HCT116 (cell line): ENCODE data around the gene ESAM. TPM values are rescaled to one million over a fixed set of nuclear protein-coding genes. Genes with fewer than 3 reads are reported as not detected.

Experiments used
- ATAC-seq: fragments of 200-7000 bp; cut with Tn5 transposase; 2 replicates; pipeline ENCODE4 v1.9.1; 2020; ENCODE audit warnings: mild to moderate bottlenecking, moderate library complexity
- BruUV-seq: library from RNA; stranded (reverse); fragments of 400-500 nt; replicated peaks from 2 replicates; lab custom pipeline; 2021; lab: Mats Ljungman, UMichigan
- CTCF ChIA-PET: fragments of 300-600 bp; sonication (Branson Sonifier 250); formaldehyde crosslinking; loops from one replicate; lab custom pipeline; 2021; ENCODE audit warnings: antibody characterized with exemption; lab: Charles Lee
- POLR2A ChIA-PET: fragments of 300-600, 350-600 bp; sonication (Branson Sonifier 250); formaldehyde crosslinking; loops from one replicate; lab custom pipeline; 2021; ENCODE audit warnings: antibody characterized with exemption; lab: Charles Lee
- RAD21 ChIA-PET, 2 experiments: fragments of 300-600 bp; sonication (Branson Sonifier 250); formaldehyde crosslinking; loops; one replicate each; lab custom pipeline; 2023; ENCODE audit warnings: low total read pairs in 2 of 2; ENCODE audit not compliant: uncharacterized antibody in 2 of 2, unreplicated experiment in 2 of 2, low non-redundant PET in 1 of 2; lab: Charles Lee
- DNase-seq: peaks from one replicate; pipeline ENCODE4 v3.0.0-alpha.2; 2010; ENCODE audit warnings: low read depth, low spot score
- H2AFZ ChIP-seq: fragments of 200-600 bp; shearing (Covaris generic), sonication (generic); 2 replicates; pipeline ENCODE4 v1.6.1; 2017; ENCODE audit warnings: low read depth, mixed run types, mixed read lengths, antibody characterized with exemption, low read length; ENCODE audit not compliant: poor library complexity, severe bottlenecking
- H3K27ac ChIP-seq: 2 replicates; pipeline ENCODE4 v1.5.1; 2012; ENCODE audit warnings: low read depth, low read length
- H3K27me3 ChIP-seq: fragments of 200-600 bp; sonication (generic); 2 replicates; pipeline ENCODE4 v1.6.1; 2016; ENCODE audit warnings: mixed run types, low read length, mixed read lengths; ENCODE audit not compliant: insufficient read depth
- H3K36me3 ChIP-seq, 2 experiments: fragments of 200-500 bp in 1 of 2; fragments of 200-600 bp in 1 of 2; sonication (Bioruptor generic) in 1 of 2; sonication (generic) in 1 of 2; 2 replicates each; pipeline versions ENCODE4 v1.5.1 to v1.6.1; 2014 to 2016; ENCODE audit warnings: low read length in 2 of 2, inconsistent platforms in 1 of 2, mixed read lengths in 1 of 2, mixed run types in 1 of 2; ENCODE audit not compliant: insufficient read depth in 2 of 2, control insufficient read depth in 1 of 2
- H3K4me1 ChIP-seq, 2 experiments: fragments of 200-600 bp in 1 of 2; sonication (generic) in 1 of 2; 2 replicates each; pipeline versions ENCODE4 v1.5.1 to v1.6.1; 2012 to 2017; ENCODE audit warnings: low read length in 2 of 2, inconsistent platforms in 1 of 2, mild to moderate bottlenecking in 1 of 2, mixed read lengths in 1 of 2, mixed run types in 1 of 2, moderate library complexity in 1 of 2; ENCODE audit not compliant: insufficient read depth in 2 of 2, control insufficient read depth in 1 of 2
- H3K4me2 ChIP-seq: fragments of 200-600 bp; sonication (generic); 2 replicates; pipeline ENCODE4 v1.6.1; 2017; ENCODE audit warnings: mixed run types, low read length, mixed read lengths
- H3K4me3 ChIP-seq, 2 experiments: fragments of 200-600 bp in 1 of 2; sonication (generic) in 1 of 2; replicated peaks in 1 of 2; 2 replicates each; pipeline ENCODE4 v1.5.1; 2011 to 2016; ENCODE audit warnings: low read length in 2 of 2, control low read depth in 1 of 2, low read depth in 1 of 2, mild to moderate bottlenecking in 1 of 2, mixed read lengths in 1 of 2, mixed run types in 1 of 2
- H3K79me2 ChIP-seq: fragments of 200-600 bp; sonication (generic); 2 replicates; pipeline ENCODE4 v1.6.1; 2017; ENCODE audit warnings: mild to moderate bottlenecking, mixed run types, low read length, moderate library complexity, mixed read lengths; ENCODE audit not compliant: insufficient read depth
- H3K9ac ChIP-seq: fragments of 200-600 bp; sonication (generic); 2 replicates; pipeline ENCODE4 v1.6.1; 2016; ENCODE audit warnings: low read length, mixed read lengths
- H3K9me2 ChIP-seq: fragments of 200-600 bp; sonication (generic), shearing (Covaris generic); 2 replicates; pipeline ENCODE4 v1.6.1; 2017; ENCODE audit warnings: mixed run types, mild to moderate bottlenecking, moderate library complexity; ENCODE audit not compliant: insufficient read depth
- H3K9me3 ChIP-seq, 2 experiments: fragments of 200-500 bp in 1 of 2; fragments of 200-600 bp in 1 of 2; sonication (Bioruptor generic) in 1 of 2; sonication (generic) in 1 of 2; 2 replicates each; pipeline ENCODE4 v1.6.1; 2014 to 2017; ENCODE audit warnings: low read length in 2 of 2, mixed read lengths in 2 of 2, inconsistent platforms in 1 of 2, low read depth in 1 of 2, mild to moderate bottlenecking in 1 of 2, mixed run types in 1 of 2, moderate library complexity in 1 of 2; ENCODE audit not compliant: control insufficient read depth in 1 of 2, insufficient read depth in 1 of 2
- H4K20me1 ChIP-seq: fragments of 200-600 bp; sonication (generic), shearing (Covaris generic); 2 replicates; pipeline ENCODE4 v1.6.1; 2017; ENCODE audit warnings: mixed run types, mild to moderate bottlenecking, moderate library complexity; ENCODE audit not compliant: insufficient read depth
- EGR1 ChIP-seq: IDR thresholded peaks from 2 replicates; pipeline ENCODE4 v1.6.1; 2012; ENCODE audit warnings: low read depth
- FOSL1 ChIP-seq: IDR thresholded peaks from 2 replicates; pipeline ENCODE4 v1.6.1; 2012; ENCODE audit warnings: low read depth
- JUND ChIP-seq: IDR thresholded peaks from 2 replicates; pipeline ENCODE4 v1.6.1; 2012
- SP1 ChIP-seq: IDR thresholded peaks from 2 replicates; pipeline ENCODE4 v1.6.1; 2012; ENCODE audit warnings: low read depth
- ZNF274 ChIP-seq: fragments of 200-500 bp; sonication (Bioruptor generic); IDR thresholded peaks from 2 replicates; pipeline ENCODE4 v1.6.1; 2014; ENCODE audit warnings: mild to moderate bottlenecking, low read depth, low read length, inconsistent platforms
- intact Hi-C: fragments of 100-400 bp; cut with micrococcal nuclease; formaldehyde crosslinking; loops from 2 replicates; pipeline ENCODE4 v1.10.0; 2022
- total RNA-seq: library from RNA; stranded (reverse); gene quantifications from one replicate; pipeline ENCODE4 v1.2.1, GENCODE V29; 2021; ENCODE audit not compliant: unreplicated experiment

Gene ESAM
- total RNA-seq, 1 experiment from 2014 or later, result 6.1 TPM

DNA sequence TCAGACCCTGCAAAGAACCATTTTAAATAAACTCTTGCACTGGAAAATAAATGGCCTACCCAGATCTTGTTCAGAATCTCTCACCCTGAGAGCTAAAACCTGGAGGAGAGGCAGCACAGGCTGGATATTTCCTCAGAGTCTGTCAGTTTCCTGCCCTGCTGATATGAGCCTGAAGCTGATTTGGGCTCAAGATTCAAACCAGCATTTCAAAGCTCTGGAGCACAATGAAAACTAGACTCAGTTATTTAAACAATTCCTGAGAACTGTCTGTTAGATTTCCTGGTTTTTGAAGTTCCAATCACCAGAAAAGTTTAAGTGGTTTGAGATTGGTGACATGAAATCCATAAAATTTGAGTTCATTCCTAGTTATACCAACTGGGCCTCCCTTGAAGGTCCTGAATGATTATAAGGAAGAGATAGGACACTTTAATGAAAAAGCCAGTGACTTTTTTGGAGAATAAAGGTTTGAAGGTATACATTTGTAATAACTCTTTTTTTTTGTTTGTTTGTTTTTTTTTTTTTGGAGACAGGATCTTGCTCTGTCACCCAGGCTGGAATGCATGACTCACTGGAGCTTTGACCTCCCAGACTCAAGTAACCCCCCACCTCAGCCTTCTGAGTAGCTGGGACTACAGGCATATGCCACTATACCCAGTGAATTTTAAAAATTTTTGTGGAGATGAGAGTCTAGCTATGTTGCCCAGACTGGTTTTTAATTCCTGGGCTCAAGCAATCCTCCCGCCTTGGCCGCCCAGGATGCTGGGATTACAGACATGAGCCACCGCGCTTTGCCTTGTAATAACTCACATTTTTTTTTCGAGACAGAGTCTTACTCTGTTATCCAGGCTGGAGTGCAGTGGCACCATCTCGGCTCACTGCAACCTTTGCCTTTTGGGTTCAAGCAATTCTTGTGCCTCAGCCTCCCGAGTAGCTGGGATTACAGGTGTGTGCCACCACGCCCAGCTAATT, 8.0 kb upstream of the ESAM start:
- H3K9ac ChIP-seq, result peak overlapping the region; percentile 18; the same call in 1 of the 2 replicates
- intact Hi-C loops, result no loop called here
- H3K4me3 ChIP-seq, result peak overlapping the region in 1 of 2 experiments; percentile 39; a peak in 3 of 4 replicates
- ATAC-seq (peak; percentile 66), DNase-seq (peak; percentile 35)
- no peak for TF ChIP-seq EGR1
- peak; percentile 81 for TF ChIP-seq FOSL1
- TF ChIP-seq SP1, result peak; percentile 20; the same call in 1 of the 2 replicates
- TF ChIP-seq ZNF274, result no peak
- peak; percentile 63 for TF ChIP-seq JUND
- CTCF ChIA-PET, result interaction anchor here (1.0 to 2.9 kb wide), 4 partner anchors 8 to 106 kb away, joined by 3 to 20 read pairs (median 6); no protein-coding TSS in a partner anchor
- peak overlapping the region; percentile 73 for H3K4me2 ChIP-seq
- peaks cover 38 to 49% of the 10 kb centered on the region in 2 experiments for H3K4me1 ChIP-seq
- peak overlapping the region; percentile 75 for H3K27ac ChIP-seq
- H3K36me3 ChIP-seq, result peaks cover 0 to 5% of the 10 kb centered on the region in 2 experiments; a peak in 1 of 4 replicates
- no peaks in the 10 kb centered on the region for H4K20me1 ChIP-seq
- no peak overlapping the region for H2AFZ ChIP-seq
- H3K27me3 ChIP-seq, result no peaks in the 10 kb centered on the region
- H3K79me2 ChIP-seq, result 0 out of 2 replicates have a peak, but pooled peaks cover under 1% of the 10 kb centered on the region
- no peaks in the 10 kb centered on the region for H3K9me3 ChIP-seq
- POLR2A ChIA-PET, result no interaction called here
- no TSS peak for BruUV-seq
- RAD21 ChIA-PET, result no interaction called here
- H3K9me2 ChIP-seq, result no peaks in the 10 kb centered on the region

DNA sequence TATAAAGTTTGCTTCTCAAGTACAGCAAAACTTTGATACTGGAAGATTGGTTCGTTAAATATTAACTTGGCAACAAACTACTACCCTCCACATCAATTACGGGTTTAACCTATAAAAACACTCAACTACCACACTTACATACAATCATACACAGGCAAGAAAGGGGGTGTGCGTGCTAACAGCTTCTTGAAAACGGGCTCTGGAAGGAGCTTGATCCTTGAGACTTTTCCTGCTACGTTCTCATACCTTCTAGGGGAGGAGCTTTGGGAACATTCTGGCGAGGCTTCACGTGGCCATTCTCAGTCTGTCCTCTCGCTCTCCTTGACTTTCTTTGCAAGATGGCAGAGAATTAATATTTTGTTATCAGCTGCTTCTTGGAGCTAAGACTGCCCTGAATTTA, 6.8 kb upstream of the ESAM start:
- DNase-seq (no peak), ATAC-seq (no peak)
- Histone ChIP-seq H3K9ac (no peak overlapping the region), H3K4me3 (no peak overlapping the region), H3K79me2 (no peaks in the 10 kb centered on the region), H4K20me1 (no peaks in the 10 kb centered on the region), H3K4me1 (peaks cover 41 to 49% of the 10 kb centered on the region in 2 experiments), H3K4me2 (peak overlapping the region; percentile 73), H3K27ac (no peak overlapping the region), H3K36me3 (peaks cover 0 to 5% of the 10 kb centered on the region in 2 experiments; a peak in 1 of 4 replicates), H3K9me3 (no peaks in the 10 kb centered on the region), H3K9me2 (no peaks in the 10 kb centered on the region), H3K27me3 (no peaks in the 10 kb centered on the region), H2AFZ (no peak overlapping the region)
- ChIA-PET CTCF (interaction anchor here (1.7 to 2.9 kb wide), 2 partner anchors 9 to 26 kb away, joined by 7 to 20 read pairs; no protein-coding TSS in a partner anchor), RAD21 (interaction anchor here in 1 of 2 experiments (0.5 kb wide), 1 partner anchor 95 kb away, joined by 3 read pairs; the partner anchor contains the start of gene SPA17), POLR2A (no interaction called here)
- intact Hi-C loops, result no loop called here
- BruUV-seq, result no TSS peak
- TF ChIP-seq JUND (no peak), EGR1 (no peak)
